ENCODE measurements around the gene RCC2. TPM values are rescaled to one million over a fixed set of nuclear protein-coding genes. Genes with fewer than 3 reads are reported as not detected.

Gene RCC2
- total RNA-seq, 1 donor from 2014 or later, result 10.9 TPM

GRCh38 chr1:17440827-17441168 lies 1.3 kb upstream of the RCC2 start:
- H3K27ac ChIP-seq (replicated peaks), result no peak overlapping the region
- no peaks in the 10 kb centered on the region for H3K27me3 ChIP-seq (ENCODE audit: low read depth)
- no peak for TF ChIP-seq CTCF (IDR thresholded peaks at IDR 0.05; ENCODE audit: borderline replicate concordance)
- intact Hi-C loops (cut with micrococcal nuclease), result no loop called here
- DNase-seq, result no peak
- no peak overlapping the region for H3K4me3 ChIP-seq
- no peaks in the 10 kb centered on the region for H3K36me3 ChIP-seq
- H3K4me1 ChIP-seq, result peaks cover 39% of the 10 kb centered on the region
- no peaks in the 10 kb centered on the region for H3K9me3 ChIP-seq (replicated peaks)

GRCh38 chr1:17440074-17440826 lies 773 bp upstream of the RCC2 start:
- peak overlapping the region; percentile 73 for H3K4me3 ChIP-seq
- H3K27ac ChIP-seq (replicated peaks), result peak overlapping the region; percentile 90
- peaks cover under 1% of the 10 kb centered on the region for H3K36me3 ChIP-seq
- H3K9me3 ChIP-seq (replicated peaks), result no peaks in the 10 kb centered on the region
- DNase-seq, result no peak
- intact Hi-C loops (cut with micrococcal nuclease), result no loop called here
- peaks cover 39% of the 10 kb centered on the region for H3K4me1 ChIP-seq
- no peak for TF ChIP-seq CTCF (IDR thresholded peaks at IDR 0.05; ENCODE audit: borderline replicate concordance)
- no peaks in the 10 kb centered on the region for H3K27me3 ChIP-seq (ENCODE audit: low read depth)

- Histone ChIP-seq H3K27me3 (ENCODE audit: low read depth) (no peaks in the 10 kb centered on the region), H3K9me3 (replicated peaks) (no peaks in the 10 kb centered on the region), H3K4me1 (peaks cover 39% of the 10 kb centered on the region), H3K36me3 (peaks cover 7% of the 10 kb centered on the region), H3K4me3 (peak overlapping the region; percentile 73), H3K27ac (replicated peaks) (peak overlapping the region; percentile 90)
- intact Hi-C loops (cut with micrococcal nuclease), result no loop called here
- DNase-seq, result peak; percentile 72
- TF ChIP-seq CTCF (IDR thresholded peaks at IDR 0.05; ENCODE audit: borderline replicate concordance), result no peak
These were observed 893 bp downstream of the RCC2 start for GRCh38 chr1:17438318-17439249.

- H3K36me3 ChIP-seq, result peaks cover 7% of the 10 kb centered on the region
- H3K27me3 ChIP-seq (ENCODE audit: low read depth), result no peaks in the 10 kb centered on the region
- peak overlapping the region; percentile 73 for H3K4me3 ChIP-seq
- peaks cover 39% of the 10 kb centered on the region for H3K4me1 ChIP-seq
- intact Hi-C loops (cut with micrococcal nuclease), result no loop called here
- DNase-seq, result peak; percentile 46
- no peak for TF ChIP-seq CTCF (IDR thresholded peaks at IDR 0.05; ENCODE audit: borderline replicate concordance)
- peak overlapping the region; percentile 90 for H3K27ac ChIP-seq (replicated peaks)
- H3K9me3 ChIP-seq (replicated peaks), result no peaks in the 10 kb centered on the region
These were observed 1.7 kb downstream of the RCC2 start for GRCh38 chr1:17437580-17438317.

GRCh38 chr1:17437260-17437579 lies 2.3 kb downstream of the RCC2 start:
- H3K9me3 ChIP-seq (replicated peaks), result no peaks in the 10 kb centered on the region
- peaks cover 7% of the 10 kb centered on the region for H3K36me3 ChIP-seq
- peak overlapping the region; percentile 90 for H3K27ac ChIP-seq (replicated peaks)
- H3K4me3 ChIP-seq, result peak overlapping the region; percentile 73
- no peak for DNase-seq
- H3K4me1 ChIP-seq, result peaks cover 39% of the 10 kb centered on the region
- no peak for TF ChIP-seq CTCF (IDR thresholded peaks at IDR 0.05; ENCODE audit: borderline replicate concordance)
- no peaks in the 10 kb centered on the region for H3K27me3 ChIP-seq (ENCODE audit: low read depth)
- intact Hi-C loops (cut with micrococcal nuclease), result no loop called here

Measured in left ventricle myocardium inferior (tissue), 1 donor.